Ectodermal cell (in vitro differentiated cells): Measurements from ENCODE around the gene ACAT2.
"Not testable (repeated sequence)": the region's sequence is repeated elsewhere in the genome, so short reads cannot be mapped to it uniquely, and the experiment has no call there.

Experiments used
- H3K27ac ChIP-seq: 2 replicates; pipeline ENCODE4 v1.7.0; 2013; ENCODE audit warnings: mild to moderate bottlenecking, low read depth, low read length; ENCODE audit not compliant: insufficient read depth, poor library complexity, severe bottlenecking
- H3K27me3 ChIP-seq: 2 replicates; pipeline ENCODE4 v1.7.0; 2013; ENCODE audit warnings: mild to moderate bottlenecking, low read length; ENCODE audit not compliant: insufficient read depth, control insufficient read depth, poor library complexity, severe bottlenecking
- H3K36me3 ChIP-seq: one replicate; pipeline ENCODE4 v1.7.0; 2013; ENCODE audit warnings: low read length; ENCODE audit not compliant: control insufficient read depth, insufficient read depth
- H3K4me1 ChIP-seq: one replicate; pipeline ENCODE4 v1.7.0; 2013; ENCODE audit warnings: low read length; ENCODE audit not compliant: control insufficient read depth, insufficient read depth
- H3K4me3 ChIP-seq: 2 replicates; pipeline ENCODE4 v1.7.0; 2013; ENCODE audit warnings: low read depth, low read length, control low read depth; ENCODE audit not compliant: insufficient read depth
- H3K9me3 ChIP-seq: 2 replicates; pipeline ENCODE4 v1.7.0; 2013; ENCODE audit warnings: mild to moderate bottlenecking, low read length, moderate library complexity; ENCODE audit not compliant: control insufficient read depth
- WGBS, 2 experiments: methylation state at CpG; one replicate each; pipeline ENCODE4 v1.1.7; 2013; ENCODE audit warnings: missing lambda C conversion rate in 2 of 2; 5-methylcytosine and 5-hydroxymethylcytosine counted together

Gene ACAT2

DNA sequence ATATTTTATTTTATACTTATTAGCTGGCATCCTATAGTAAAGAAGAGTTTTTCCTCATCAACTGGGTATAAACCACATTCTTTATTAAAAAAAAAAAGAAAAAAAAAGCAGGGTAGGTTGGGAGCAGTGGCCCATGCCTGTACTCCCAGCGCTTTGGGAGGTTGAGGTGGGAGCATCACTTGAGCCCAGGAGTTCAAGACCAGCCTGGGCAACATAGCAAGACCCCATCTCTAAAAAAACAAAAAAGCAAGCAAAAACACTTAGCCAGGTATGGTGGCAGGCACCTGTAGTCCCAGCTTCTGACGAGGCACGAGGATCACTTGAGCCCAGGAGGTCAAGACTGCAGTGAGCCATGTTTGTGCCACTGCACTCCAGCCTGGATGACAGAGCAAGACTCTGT is 39.9 kb upstream of the ACAT2 start:
- not testable (repeated sequence) for H3K9me3 ChIP-seq, H3K27ac ChIP-seq, H3K36me3 ChIP-seq, H3K4me3 ChIP-seq, H3K4me1 ChIP-seq, H3K27me3 ChIP-seq
- 89 to 93% methylated on average over 3 of the region's 3 CpGs for WGBS, 2 experiments

DNA sequence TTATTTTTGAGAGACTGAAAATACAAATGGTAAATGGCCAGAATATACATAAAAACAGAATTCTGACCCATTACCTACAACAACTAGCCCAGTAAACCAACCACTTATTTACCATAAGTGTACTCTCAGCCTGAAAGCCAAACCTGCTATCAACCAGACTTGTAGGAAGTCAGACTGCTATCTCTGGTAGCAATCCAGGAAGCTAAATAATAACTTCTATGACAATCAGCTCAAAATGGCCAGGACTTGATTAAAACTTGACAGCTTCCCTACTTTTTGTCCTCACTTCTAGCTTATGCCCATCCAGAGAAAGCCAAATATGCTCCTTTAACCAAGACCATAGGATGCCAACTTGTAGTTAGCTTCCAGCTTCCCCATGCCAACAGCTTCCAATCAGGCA is 39.2 kb upstream of the ACAT2 start:
- Histone ChIP-seq H3K4me1 (no peaks in the 10 kb centered on the region), H3K9me3 (no peaks in the 10 kb centered on the region), H3K27me3 (no peaks in the 10 kb centered on the region), H3K27ac (no peak overlapping the region), H3K36me3 (no peaks in the 10 kb centered on the region), H3K4me3 (no peak overlapping the region)

DNA sequence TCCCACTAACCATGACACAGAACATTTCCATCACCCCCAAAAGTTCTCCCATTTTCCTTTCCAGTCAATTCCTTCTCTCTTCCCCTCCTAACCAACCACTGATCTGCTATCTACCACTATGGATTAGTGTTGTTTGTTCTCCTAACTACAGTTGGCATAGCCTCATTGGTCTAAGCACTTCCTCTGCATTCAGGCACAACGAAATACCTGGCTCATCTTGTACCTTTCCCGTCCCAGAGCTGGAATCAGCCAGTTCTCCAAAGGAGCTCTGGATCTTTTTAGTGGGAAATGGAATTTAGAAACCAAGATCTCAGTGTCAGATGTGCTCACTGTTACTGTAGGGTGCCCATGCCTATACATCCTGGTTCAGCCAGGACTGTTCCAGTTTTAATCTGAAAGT is 38.6 kb upstream of the ACAT2 start:
- Histone ChIP-seq H3K36me3 (no peaks in the 10 kb centered on the region), H3K27ac (no peak overlapping the region), H3K9me3 (no peaks in the 10 kb centered on the region), H3K27me3 (no peaks in the 10 kb centered on the region), H3K4me3 (no peak overlapping the region), H3K4me1 (no peaks in the 10 kb centered on the region)
- 93 to 98% methylated on average over 2 of the region's 2 CpGs for WGBS, 2 experiments

DNA sequence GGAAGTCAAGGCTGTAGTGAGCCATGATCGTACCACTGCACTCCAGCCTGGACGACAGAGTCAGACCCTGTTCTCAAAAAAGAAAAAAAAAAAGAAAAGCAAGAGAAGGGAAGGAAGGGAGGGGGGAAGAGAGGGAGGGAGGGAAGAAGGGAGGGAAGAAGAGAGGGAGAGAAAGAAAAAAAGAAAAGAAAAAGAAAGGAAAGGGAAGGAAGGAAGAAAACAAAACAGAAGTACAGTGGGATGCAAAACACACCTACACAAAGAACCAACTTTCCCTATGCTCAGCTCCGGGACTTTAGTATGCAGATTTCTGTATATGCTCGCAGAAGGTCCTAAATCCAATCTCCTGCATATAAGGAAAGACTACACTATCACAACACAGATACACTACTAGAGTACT is 37.1 kb upstream of the ACAT2 start:
- no peak overlapping the region for H3K27ac ChIP-seq
- H3K4me1 ChIP-seq, result peaks cover under 1% of the 10 kb centered on the region
- 94 to 97% methylated on average over 4 of the region's 4 CpGs for WGBS, 2 experiments
- H3K4me3 ChIP-seq, result no peak overlapping the region
- no peaks in the 10 kb centered on the region for H3K9me3 ChIP-seq
- no peaks in the 10 kb centered on the region for H3K36me3 ChIP-seq
- no peaks in the 10 kb centered on the region for H3K27me3 ChIP-seq

DNA sequence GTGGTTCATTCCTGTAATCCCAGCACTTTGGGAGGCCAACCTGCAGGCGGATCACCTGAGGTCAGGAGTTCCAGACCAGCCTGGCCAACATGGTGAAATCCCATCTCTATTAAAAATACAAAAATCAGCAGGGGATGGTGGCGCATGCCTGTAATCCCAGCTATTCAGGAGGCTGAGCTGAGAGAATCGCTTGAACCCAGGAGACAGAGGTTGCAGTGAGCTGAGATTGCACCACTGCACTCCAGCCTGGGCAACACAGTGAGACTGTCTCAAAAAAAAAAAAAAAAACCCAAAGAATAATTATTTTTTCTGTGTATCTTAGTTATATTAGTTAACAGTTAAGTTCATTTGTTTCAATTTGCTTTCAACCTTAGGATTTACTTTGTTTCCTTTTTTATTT is 36.6 kb upstream of the ACAT2 start:
- H3K9me3 ChIP-seq, H3K27ac ChIP-seq, H3K4me3 ChIP-seq, H3K4me1 ChIP-seq, H3K27me3 ChIP-seq, H3K36me3 ChIP-seq: not testable (repeated sequence)
- 92 to 94% methylated on average over 3 of the region's 3 CpGs for WGBS, 2 experiments

DNA sequence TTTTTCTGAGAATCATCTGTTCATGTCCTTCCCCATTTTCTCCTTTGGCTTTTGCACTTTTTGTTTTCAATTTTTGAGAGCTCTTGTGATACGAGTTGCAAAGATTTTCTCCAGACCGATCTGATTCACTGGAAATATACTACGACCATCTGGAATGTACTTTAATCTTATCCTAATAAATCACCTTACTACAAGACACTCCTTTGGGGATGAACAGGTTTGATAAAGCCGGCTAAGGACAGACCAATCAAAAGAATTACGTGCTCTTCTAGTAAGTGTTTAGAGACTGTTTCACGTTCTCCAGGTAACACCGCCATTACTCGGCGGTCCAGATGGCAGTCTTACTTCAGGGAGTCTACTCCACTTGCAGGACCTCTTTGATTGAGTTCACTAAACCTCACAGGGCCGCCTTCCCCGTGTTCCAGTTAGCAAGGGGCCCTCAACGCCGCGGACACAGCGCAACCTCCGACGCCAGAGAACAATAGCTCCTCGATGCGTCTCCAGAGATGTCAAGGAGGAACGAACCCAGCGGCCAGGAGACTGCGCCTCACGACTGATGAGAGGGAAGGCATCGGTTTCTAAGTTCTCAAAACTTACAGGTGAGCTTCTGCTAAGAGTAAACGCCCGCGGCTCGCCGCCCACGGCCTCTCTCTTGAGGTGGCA is 35.5 kb upstream of the ACAT2 start:
- peaks cover 4% of the 10 kb centered on the region for H3K4me1 ChIP-seq
- H3K27ac ChIP-seq, result peak overlapping the region; percentile 99
- H3K36me3 ChIP-seq, result no peaks in the 10 kb centered on the region
- WGBS, 2 experiments, result 1% methylated on average over 30 of the region's 30 CpGs
- no peaks in the 10 kb centered on the region for H3K27me3 ChIP-seq
- peak overlapping the region; percentile 87 for H3K4me3 ChIP-seq
- H3K9me3 ChIP-seq, result no peaks in the 10 kb centered on the region

DNA sequence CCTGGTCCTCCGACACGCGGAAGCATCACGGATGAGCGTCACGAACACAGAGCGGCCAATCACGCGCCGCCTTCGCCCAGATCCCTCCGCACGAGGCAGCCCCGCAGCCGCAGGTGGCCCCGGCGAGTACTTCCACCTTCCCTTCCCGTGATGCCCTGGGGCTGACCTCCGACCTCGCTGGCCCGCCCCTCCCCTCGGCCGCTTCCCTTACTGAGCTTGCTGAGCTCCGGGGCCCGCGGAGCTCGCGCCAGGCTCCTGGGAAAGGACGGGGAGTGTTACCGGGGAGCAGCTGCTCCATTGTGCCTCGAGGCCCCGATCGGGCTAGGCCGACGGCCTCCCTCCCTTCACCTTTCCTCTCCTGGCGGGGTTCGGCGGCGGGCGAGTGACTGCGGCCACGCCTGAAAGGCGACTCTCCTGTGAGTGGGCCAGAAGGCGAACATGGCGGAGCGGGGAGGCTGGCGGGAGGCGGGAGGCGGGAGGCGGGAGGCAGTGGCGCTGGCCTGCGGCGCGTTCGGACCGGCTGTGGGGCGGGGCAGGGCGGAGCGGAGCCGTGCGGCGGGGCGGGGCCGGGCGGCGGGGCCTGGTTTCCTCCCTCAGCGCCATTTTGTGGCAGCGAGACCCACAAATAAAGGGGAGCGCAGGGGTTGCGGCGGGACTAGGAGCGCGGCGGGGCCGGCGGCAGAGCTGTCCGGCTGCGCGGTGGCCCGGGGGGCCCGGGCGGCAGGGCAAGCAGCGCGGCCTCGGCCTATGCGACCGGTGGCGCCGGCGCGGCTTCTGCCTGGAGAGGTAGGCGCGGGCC is 34.7 kb upstream of the ACAT2 start, which contains the start of gene WTAP:
Gene WTAP (plus strand): TSS at position 589 of the 799 bp plus-strand sequence. CDS start 8,760 bp downstream, outside the sequence.
- Histone ChIP-seq H3K36me3 (no peaks in the 10 kb centered on the region), H3K9me3 (no peaks in the 10 kb centered on the region), H3K4me3 (peak within 1 kb of the TSS; percentile 87), H3K27ac (peak within 1 kb of the TSS; percentile 99), H3K27me3 (no peaks in the 10 kb centered on the region), H3K4me1 (peaks cover 4% of the 10 kb centered on the region)
- 0% methylated on average over 93 of the region's 93 CpGs for whole genome bisulfite sequencing, 2 experiments

DNA sequence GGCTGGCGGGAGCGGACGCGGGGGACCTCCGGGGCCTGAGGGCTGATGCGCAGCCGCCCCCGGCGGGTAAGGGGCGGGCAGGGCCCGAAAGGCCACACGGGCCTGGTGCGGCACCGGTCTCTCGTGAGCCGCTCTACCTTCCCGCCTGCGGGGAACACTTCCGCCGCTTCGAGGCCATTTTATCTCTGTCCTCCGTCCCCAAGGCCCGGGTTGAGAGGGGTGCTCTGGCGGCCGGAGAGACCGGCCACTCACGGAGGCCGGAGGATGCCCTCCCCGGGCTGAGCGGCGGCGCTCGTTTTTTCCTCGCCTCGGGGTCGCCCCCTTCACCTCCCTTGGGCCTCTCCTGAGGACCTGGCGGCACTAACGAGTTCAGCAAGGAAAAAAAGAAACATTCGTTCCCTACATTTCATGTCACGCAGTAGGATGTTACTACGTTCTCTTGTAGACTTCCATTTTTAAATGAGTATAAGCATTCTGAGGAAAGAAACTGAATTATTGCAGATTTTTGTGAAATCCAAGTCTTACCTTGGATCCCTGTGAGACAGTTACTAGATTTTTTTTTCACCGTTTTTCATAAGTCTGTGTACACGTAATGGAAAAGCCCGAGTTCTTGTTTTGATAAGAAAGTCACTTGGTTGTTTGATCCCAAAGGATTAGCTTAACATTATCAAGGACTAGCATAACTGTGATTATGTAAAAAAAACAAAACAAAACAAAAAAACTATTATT is 34.0 kb upstream of the ACAT2 start:
- Histone ChIP-seq H3K27me3 (no peaks in the 10 kb centered on the region), H3K36me3 (no peaks in the 10 kb centered on the region), H3K4me3 (peak overlapping the region; percentile 87), H3K4me1 (peaks cover 4% of the 10 kb centered on the region), H3K27ac (peak overlapping the region; percentile 99), H3K9me3 (no peaks in the 10 kb centered on the region)
- whole genome bisulfite sequencing, 2 experiments, result 0% methylated on average over 41 to 44 of the region's 44 CpGs

DNA sequence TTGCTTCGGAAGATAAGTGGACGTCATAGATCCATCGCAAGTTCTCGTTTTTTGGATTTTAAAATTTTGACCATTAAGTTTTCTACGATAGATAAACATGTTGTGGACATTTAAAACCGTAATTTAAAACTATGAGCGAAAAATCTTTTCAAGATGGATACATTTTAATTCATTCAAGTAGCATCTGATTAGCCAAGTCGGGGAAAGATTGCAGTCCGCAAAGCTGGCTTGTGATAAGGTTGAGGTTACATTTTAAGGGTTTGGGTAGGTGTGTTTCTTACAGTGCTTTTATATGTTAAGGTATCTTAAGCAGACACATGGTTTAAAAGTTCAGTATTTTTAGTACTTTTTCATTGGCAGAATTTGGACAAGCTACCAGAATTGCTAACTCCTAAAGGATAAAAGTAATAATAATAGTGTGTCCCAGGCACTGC is 33.3 kb upstream of the ACAT2 start:
- H3K27me3 ChIP-seq, result no peaks in the 10 kb centered on the region
- H3K4me1 ChIP-seq, result peaks cover 4% of the 10 kb centered on the region
- 1 to 3% methylated on average over 7 to 9 of the region's 9 CpGs for WGBS, 2 experiments
- H3K9me3 ChIP-seq, result no peaks in the 10 kb centered on the region
- no peaks in the 10 kb centered on the region for H3K36me3 ChIP-seq
- no peak overlapping the region for H3K27ac ChIP-seq
- H3K4me3 ChIP-seq, result peak overlapping the region; percentile 87
